Natural killer cell treated with Interleukin-12 subunit alpha and Interleukin-12 subunit beta and Interleukin-15 and Interleukin-18, amount 100 ng/mL, for 72 hours (primary cell): Measurements from ENCODE around the gene RAPGEF1. TPM values are rescaled to one million over a fixed set of nuclear protein-coding genes. Genes with fewer than 3 reads are reported as not detected.
"Not testable (repeated sequence)": the region's sequence is repeated elsewhere in the genome, so short reads cannot be mapped to it uniquely, and the experiment has no call there.

Experiments
- ATAC-seq, 2 donors: fragments of 150-1000 bp; cut with Tn5 transposase in 1 of 2; sonication (Bioruptor Pico), chemical (Tn5 transposase) in 1 of 2; 2 replicates each; pipeline ENCODE4 v1.10.0; 2021
- DNase-seq: peaks from one replicate; pipeline ENCODE4 v3.0.0; 2022; ENCODE audit warnings: low spot score
- H3K27ac Mint-ChIP-seq, 2 donors: 1 replicate in 1 of 2; 2 replicates in 1 of 2; pipeline ENCODE4 v1.8.0; 2022; ENCODE audit warnings: mixed read lengths in 2 of 2, mild to moderate bottlenecking in 1 of 2, moderate library complexity in 1 of 2
- H3K27me3 Mint-ChIP-seq, 2 donors: 1 replicate in 1 of 2; 2 replicates in 1 of 2; pipeline ENCODE4 v1.8.0; 2022; ENCODE audit warnings: mixed read lengths in 2 of 2
- H3K36me3 Mint-ChIP-seq: one replicate; pipeline ENCODE4 v1.8.0; 2022; ENCODE audit warnings: mixed read lengths
- H3K4me1 Mint-ChIP-seq, 2 donors: 1 replicate in 1 of 2; 2 replicates in 1 of 2; pipeline ENCODE4 v1.8.0; 2022; ENCODE audit warnings: low read depth in 2 of 2, mixed read lengths in 2 of 2, mild to moderate bottlenecking in 1 of 2
- H3K4me3 Mint-ChIP-seq: one replicate; pipeline ENCODE4 v1.8.0; 2022; ENCODE audit warnings: mixed read lengths
- H3K9me3 Mint-ChIP-seq: 2 replicates; pipeline ENCODE4 v1.8.0; 2022; ENCODE audit warnings: mixed read lengths
- total RNA-seq, 2 donors: library from RNA; stranded (reverse); gene quantifications; one replicate each; pipeline ENCODE4 v1.2.3, GENCODE V29; 2022

The RAPGEF1 gene
- total RNA-seq, 2 donors from 2014 or later = 109 to 215 TPM

- Mint-ChIP-seq H3K4me1 (peaks cover 61 to 67% of the 10 kb centered on the region in 2 donors), H3K27me3 (no peaks in the 10 kb centered on the region), H3K27ac (peak overlapping the region; percentile 75 to 87), H3K9me3 (no peaks in the 10 kb centered on the region), H3K36me3 (no peaks in the 10 kb centered on the region), H3K4me3 (peak overlapping the region; percentile 74)
- ATAC-seq (no peak), DNase-seq (no peak)
Observed at GRCh38 chr9:131657456-131657855, 82.4 kb downstream of the RAPGEF1 start.

GRCh38 chr9:131657037-131657377, 82.9 kb downstream of the RAPGEF1 start:
- no peaks in the 10 kb centered on the region for H3K36me3 Mint-ChIP-seq
- DNase-seq = no peak
- ATAC-seq = peak; percentile 15 to 42
- H3K9me3 Mint-ChIP-seq = no peaks in the 10 kb centered on the region
- peaks cover 57 to 66% of the 10 kb centered on the region in 2 donors for H3K4me1 Mint-ChIP-seq
- H3K27me3 Mint-ChIP-seq = no peaks in the 10 kb centered on the region
- H3K27ac Mint-ChIP-seq = peak overlapping the region; percentile 75 to 87
- H3K4me3 Mint-ChIP-seq = peak overlapping the region; percentile 74

DNA sequence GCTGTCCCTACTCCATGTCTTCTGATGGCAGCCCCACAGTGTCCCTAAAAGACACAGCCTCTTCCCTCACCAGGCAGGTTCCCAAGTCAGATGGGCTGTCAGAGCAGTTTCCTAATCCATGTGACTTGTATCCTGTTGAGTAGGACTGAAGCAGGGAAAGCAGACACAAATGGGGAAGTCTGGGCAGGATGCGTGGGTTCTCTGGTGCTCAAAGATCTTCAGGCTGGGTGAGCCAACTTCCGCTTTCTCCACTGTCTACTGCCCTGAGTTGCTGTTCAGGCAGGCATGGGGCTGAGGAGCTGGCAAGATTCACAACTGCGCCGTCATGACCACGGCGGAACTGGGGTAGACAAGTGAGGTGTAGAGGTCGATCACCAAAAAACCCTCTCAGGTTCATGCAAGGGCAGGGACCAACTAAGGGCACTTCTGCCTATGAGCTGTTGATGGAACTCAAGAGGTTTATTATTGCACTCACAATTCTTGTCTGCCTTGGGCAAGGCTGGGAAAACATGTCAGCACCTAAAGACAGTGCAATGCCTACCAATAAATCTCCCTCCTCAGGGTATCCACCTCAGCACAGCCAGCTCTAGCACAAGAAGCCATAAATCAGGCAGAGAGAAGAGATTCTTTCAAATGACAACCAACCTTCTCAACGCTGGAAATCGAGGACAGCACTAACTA, 83.4 kb downstream of the RAPGEF1 start:
- Mint-ChIP-seq H3K27me3 (no peaks in the 10 kb centered on the region), H3K9me3 (no peaks in the 10 kb centered on the region), H3K27ac (peak overlapping the region; percentile 75 to 87), H3K36me3 (no peaks in the 10 kb centered on the region), H3K4me3 (peak overlapping the region; percentile 74), H3K4me1 (peaks cover 59 to 69% of the 10 kb centered on the region in 2 donors)
- ATAC-seq = peak; percentile 90 to 92
- peak; percentile 80 for DNase-seq

DNA sequence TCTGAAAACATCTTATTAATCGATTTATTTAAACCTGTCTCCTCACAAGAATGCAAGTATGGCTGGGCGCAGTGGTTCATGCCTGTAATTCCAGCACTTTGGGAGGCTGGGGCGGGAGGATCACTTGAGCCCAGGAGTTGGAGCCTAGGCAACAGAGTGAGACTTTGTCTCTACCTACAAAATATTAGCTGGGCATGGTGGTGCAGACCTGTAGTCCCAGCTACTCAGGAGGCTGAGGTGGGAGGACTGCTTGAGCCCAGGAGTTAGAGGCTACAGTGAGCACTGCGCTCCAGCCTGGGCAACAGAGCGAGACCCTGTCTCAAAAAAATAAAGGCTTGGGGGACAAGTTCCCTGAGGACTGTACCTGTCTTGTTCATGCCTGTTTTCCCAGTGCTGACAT, 85.5 kb downstream of the RAPGEF1 start:
- not testable (repeated sequence) for H3K27me3 Mint-ChIP-seq, H3K36me3 Mint-ChIP-seq, DNase-seq, ATAC-seq, H3K9me3 Mint-ChIP-seq
- Mint-ChIP-seq H3K27ac (peak overlapping the region in 1 of 2 donors; percentile 26), H3K4me3 (peak overlapping the region; percentile 42), H3K4me1 (peaks cover 71 to 81% of the 10 kb centered on the region in 2 donors)

GRCh38 chr9:131651599-131651998, 88.3 kb downstream of the RAPGEF1 start:
- DNase-seq (no peak), ATAC-seq (peak; percentile 79 to 88)
- Mint-ChIP-seq H3K4me1 (peaks cover 54 to 63% of the 10 kb centered on the region in 2 donors), H3K27me3 (no peaks in the 10 kb centered on the region), H3K4me3 (peak overlapping the region; percentile 28), H3K27ac (peak overlapping the region; percentile 45 to 59), H3K9me3 (no peaks in the 10 kb centered on the region), H3K36me3 (peaks cover 16% of the 10 kb centered on the region)

- Mint-ChIP-seq H3K4me3 (peak overlapping the region; percentile 28), H3K9me3 (no peaks in the 10 kb centered on the region), H3K36me3 (peaks cover 16% of the 10 kb centered on the region), H3K27ac (peak overlapping the region; percentile 45 to 59), H3K4me1 (peaks cover 52 to 60% of the 10 kb centered on the region in 2 donors), H3K27me3 (no peaks in the 10 kb centered on the region)
- ATAC-seq (peak; percentile 54), DNase-seq (no peak)
Observed at GRCh38 chr9:131651160-131651559, 88.7 kb downstream of the RAPGEF1 start.

GRCh38 chr9:131650254-131650653, 89.6 kb downstream of the RAPGEF1 start:
- Mint-ChIP-seq H3K9me3 (no peaks in the 10 kb centered on the region), H3K4me1 (peaks cover 53 to 65% of the 10 kb centered on the region in 2 donors), H3K27ac (peak overlapping the region; percentile 45 to 59), H3K4me3 (no peak overlapping the region), H3K27me3 (no peaks in the 10 kb centered on the region), H3K36me3 (peaks cover 16% of the 10 kb centered on the region)
- DNase-seq = no peak
- ATAC-seq = no peak

DNA sequence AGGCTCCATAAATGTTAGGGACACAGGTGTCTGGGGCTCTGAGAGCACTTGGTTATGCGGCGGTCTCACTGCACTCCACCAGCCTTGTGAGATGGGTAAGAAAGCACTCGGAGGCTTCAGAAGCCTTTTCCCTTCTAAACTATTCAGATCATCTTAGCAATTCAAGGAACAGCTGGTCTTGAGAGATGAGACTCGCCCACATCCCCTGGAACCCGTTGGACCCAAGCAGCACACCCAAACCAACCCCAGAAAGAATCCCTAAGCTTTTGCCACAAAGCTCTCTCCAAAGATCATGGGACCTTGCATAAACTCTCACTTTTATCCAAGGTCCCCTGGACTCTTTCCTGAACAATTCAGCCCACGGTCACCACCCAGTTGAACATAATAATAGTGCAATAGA, 90.2 kb downstream of the RAPGEF1 start:
- no peaks in the 10 kb centered on the region for H3K27me3 Mint-ChIP-seq
- H3K4me3 Mint-ChIP-seq = no peak overlapping the region
- H3K9me3 Mint-ChIP-seq = no peaks in the 10 kb centered on the region
- DNase-seq (no peak), ATAC-seq (no peak)
- peaks cover 52 to 65% of the 10 kb centered on the region in 2 donors for H3K4me1 Mint-ChIP-seq
- no peak overlapping the region for H3K27ac Mint-ChIP-seq
- peaks cover 16% of the 10 kb centered on the region for H3K36me3 Mint-ChIP-seq

GRCh38 chr9:131645078-131645776, 94.6 kb downstream of the RAPGEF1 start:
- no peaks in the 10 kb centered on the region for H3K9me3 Mint-ChIP-seq
- no peaks in the 10 kb centered on the region for H3K27me3 Mint-ChIP-seq
- H3K36me3 Mint-ChIP-seq = peaks cover 17% of the 10 kb centered on the region
- H3K4me1 Mint-ChIP-seq = peaks cover 48% of the 10 kb centered on the region in 2 donors
- DNase-seq (peak; percentile 71), ATAC-seq (peak; percentile 91 to 94)
- H3K27ac Mint-ChIP-seq = peak overlapping the region; percentile 36 to 56
- H3K4me3 Mint-ChIP-seq = peak overlapping the region; percentile 47

DNA sequence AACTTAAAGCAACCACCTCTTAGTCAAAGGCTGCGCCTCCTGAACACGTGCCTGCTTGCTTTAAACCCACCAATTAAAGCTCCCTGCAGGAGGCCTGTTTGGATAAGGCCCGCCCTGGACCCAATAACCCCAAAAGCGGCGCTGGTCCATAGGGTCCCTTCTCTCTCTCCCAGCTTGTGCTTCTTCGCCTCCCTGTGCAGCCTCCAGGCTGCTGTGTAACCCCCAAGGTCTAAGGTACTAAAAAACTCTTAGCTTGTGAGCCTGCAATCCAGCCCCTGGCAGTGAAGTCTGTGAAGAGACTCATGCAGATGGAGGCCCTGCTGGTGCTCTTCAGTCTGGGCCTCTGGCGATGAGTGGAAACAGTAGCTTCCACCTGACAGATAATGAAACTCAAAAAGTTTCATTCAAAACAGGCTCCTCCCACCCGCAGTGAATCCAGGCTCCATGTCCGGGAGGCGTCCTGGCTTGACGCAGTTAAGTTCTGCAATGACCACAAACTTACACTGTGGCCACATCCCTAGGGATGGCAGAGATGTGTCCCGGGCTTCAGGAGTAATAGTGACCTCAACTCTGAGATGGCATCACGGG, 97.3 kb downstream of the RAPGEF1 start:
- DNase-seq (no peak), ATAC-seq (peak in 1 of 2 donors; percentile 66)
- Mint-ChIP-seq H3K4me3 (peak overlapping the region; percentile 64), H3K9me3 (no peaks in the 10 kb centered on the region), H3K27me3 (no peaks in the 10 kb centered on the region), H3K36me3 (peaks cover 31% of the 10 kb centered on the region), H3K27ac (peak overlapping the region; percentile 45 to 69), H3K4me1 (peaks cover 48 to 54% of the 10 kb centered on the region in 2 donors)

DNA sequence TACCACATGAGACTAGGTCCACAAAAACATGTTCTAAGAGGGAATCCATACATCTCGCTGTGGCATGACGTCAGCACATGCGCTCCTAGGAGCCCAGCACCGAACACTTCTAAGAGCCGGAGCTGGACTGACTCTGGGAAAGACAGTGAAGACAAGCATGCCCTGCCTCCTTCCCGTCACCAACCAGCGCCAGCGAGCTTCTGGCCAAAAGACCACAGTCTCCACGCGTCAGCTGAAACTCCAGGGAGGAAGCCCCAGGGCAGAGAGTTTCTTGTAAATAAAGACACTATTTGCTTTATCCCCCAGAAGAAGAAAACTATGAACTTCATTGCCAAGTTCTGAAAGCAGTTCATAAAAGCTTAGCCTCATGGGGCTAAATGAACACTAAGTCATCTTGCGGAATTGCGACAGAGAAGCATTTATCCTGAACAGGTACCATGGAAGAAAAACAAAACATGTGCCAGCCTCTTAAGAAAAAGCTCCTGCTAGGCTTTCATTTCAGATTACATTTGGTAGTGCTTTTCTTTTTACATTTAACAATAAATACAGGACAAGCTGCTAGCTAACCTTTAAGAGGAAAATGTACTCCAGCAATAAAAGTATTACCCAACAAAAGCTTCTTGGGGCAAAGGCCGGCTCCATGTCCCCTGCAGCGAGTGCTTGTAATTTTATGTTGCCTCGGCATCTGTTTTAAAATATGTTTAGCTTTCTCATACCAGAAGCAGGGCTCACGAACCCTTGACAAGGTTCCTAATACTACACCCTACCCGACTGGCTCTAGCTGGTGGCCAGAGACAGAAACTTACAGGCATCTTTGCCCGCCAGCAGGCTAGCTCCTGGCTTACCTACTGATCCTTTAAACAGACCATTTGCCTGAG, 98.0 kb downstream of the RAPGEF1 start:
- Mint-ChIP-seq H3K36me3 (peaks cover 26% of the 10 kb centered on the region), H3K27ac (peak overlapping the region; percentile 45 to 69), H3K4me3 (no peak overlapping the region), H3K27me3 (no peaks in the 10 kb centered on the region), H3K4me1 (peaks cover 44 to 49% of the 10 kb centered on the region in 2 donors), H3K9me3 (no peaks in the 10 kb centered on the region)
- ATAC-seq = no peak
- no peak for DNase-seq

DNA sequence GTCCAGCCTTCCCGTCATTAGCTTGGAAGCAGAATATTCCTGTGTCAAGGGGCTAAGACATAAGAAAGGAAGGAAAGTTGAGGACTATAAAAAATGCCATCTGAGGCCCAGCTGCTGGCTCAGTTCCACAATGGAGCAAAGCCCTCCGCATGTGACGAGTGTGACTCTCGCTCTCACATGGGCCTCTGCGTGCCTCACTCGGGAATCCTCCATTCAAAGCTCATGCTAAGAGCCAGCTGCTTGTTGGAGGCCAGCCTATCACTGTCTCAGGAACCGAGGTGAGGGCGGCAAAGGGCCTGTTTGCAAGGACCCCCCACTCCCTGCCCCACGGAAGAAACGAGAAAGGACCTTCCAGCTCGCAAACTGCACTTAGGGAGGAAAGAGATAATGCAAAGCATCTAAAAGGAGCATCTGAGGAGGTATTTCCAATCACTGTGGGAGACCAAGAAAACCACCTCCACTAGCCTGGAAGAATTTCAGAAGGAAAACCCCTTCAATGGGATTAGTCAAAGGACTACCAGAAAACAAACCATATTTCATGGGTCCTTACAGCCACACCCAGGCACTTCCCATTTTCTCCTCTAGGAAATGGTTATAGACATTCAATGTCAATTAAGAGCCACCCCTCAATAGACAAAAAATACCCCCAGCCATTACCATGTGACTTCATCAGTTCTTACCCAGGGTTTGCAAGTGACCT, 99.3 kb downstream of the RAPGEF1 start:
- Mint-ChIP-seq H3K27me3 (no peaks in the 10 kb centered on the region), H3K27ac (no peak overlapping the region), H3K4me3 (no peak overlapping the region), H3K4me1 (peaks cover 41 to 50% of the 10 kb centered on the region in 2 donors), H3K36me3 (peaks cover 24% of the 10 kb centered on the region), H3K9me3 (no peaks in the 10 kb centered on the region)
- DNase-seq (no peak), ATAC-seq (no peak)
